ENCODE measurements around the gene IL34. TPM values are rescaled to one million over a fixed set of nuclear protein-coding genes. Genes with fewer than 3 reads are reported as not detected.

Gene IL34
- total RNA-seq, 2 experiments from 2014 or later, result 0.42 TPM; not detected in 1

GRCh38 chr16:70696355-70696754 lies 50.0 kb downstream of the IL34 start:
- DNase-seq, result no peak
- POLR2A ChIA-PET, result interaction anchor here (0.7 to 3.1 kb wide), 7 partner anchors 9 to 173 kb away, joined by 3 to 37 read pairs (median 4); partner anchors contain the start of gene COG4
- Mint-ChIP-seq H3K9me3 (no peaks in the 10 kb centered on the region), H3K27me3 (no peaks in the 10 kb centered on the region), H3K27ac (peak overlapping the region; percentile 93), H3K4me1 (peaks cover 21% of the 10 kb centered on the region), H3K36me3 (peaks cover 3% of the 10 kb centered on the region), H3K4me3 (peak overlapping the region; percentile 66)
- no peak for ATAC-seq (ENCODE audit: low read depth)

DNA sequence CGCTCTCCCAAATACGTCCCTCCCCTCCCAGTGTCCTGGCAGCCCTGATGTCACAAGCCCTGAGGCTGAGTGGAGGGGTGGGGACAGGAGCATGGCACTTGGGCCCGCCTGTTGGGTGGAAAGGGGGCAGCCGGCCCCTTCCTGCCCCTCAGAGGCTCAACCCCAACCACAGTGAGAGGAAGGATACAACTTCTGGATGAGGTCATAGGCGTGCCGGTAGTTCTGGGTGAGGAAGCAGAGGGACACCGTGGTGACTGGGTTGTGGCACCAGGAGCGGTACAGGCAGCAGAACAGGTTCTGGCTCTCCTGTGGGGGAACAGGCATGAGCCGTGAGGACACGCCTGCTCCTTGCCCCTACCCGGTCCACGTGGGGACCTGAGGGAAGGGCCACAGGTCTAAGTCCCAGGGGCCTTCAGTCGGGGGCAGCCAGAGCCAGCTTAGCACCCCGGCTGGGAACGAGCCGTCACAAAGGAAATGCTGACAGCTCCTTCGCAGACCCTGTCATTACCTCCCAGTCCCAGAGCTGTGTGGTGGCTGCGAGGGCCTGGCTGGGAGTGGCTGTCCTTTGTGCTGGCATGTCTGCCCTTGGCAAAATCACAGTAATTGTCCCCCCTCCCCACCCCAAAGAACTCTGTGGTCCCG lies 50.7 kb downstream of the IL34 start:
- peak; percentile 67 for DNase-seq
- no peaks in the 10 kb centered on the region for H3K9me3 Mint-ChIP-seq
- no peaks in the 10 kb centered on the region for H3K27me3 Mint-ChIP-seq
- POLR2A ChIA-PET, result interaction anchor here (1.1 to 3.1 kb wide), 5 partner anchors 10 to 174 kb away, joined by 3 to 37 read pairs (median 4); partner anchors contain the start of gene COG4
- peak overlapping the region; percentile 66 for H3K4me3 Mint-ChIP-seq
- peaks cover 21% of the 10 kb centered on the region for H3K4me1 Mint-ChIP-seq
- peak overlapping the region; percentile 93 for H3K27ac Mint-ChIP-seq
- peak; percentile 79 for ATAC-seq (ENCODE audit: low read depth)
- H3K36me3 Mint-ChIP-seq, result peaks cover 3% of the 10 kb centered on the region

DNA sequence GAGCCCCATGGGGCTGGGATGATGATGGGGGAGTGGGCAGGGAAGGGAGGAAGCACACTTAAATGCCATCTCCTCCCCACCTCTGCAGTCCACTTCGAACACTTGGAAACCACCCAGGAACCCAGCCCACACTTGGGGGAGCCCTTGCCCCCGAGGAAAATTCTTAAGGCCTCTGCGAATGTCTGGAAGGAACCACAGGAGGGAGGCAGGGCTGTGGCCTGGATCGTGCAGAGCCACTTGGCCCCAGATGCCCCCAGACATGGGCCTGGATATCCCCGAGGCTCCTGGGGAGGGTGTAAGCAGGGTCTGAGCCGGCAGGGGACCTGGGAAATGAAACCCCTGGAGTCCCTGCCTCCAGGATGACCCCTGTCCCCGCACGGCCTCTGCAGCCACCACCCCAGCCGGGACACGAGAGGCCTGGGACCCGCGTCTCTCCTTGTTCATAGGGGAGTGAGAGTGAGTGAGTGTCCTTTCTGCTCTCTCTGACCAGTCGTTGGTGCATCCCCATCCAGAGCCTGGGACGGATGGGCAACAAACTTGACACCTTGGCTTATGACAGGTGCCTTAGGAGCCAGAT lies 51.3 kb downstream of the IL34 start:
- H3K9me3 Mint-ChIP-seq, result no peaks in the 10 kb centered on the region
- POLR2A ChIA-PET, result interaction anchor here (3.1 kb wide), 1 partner anchor 40 kb away, joined by 37 read pairs; no protein-coding TSS in a partner anchor
- ATAC-seq (ENCODE audit: low read depth), result no peak
- no peaks in the 10 kb centered on the region for H3K27me3 Mint-ChIP-seq
- H3K4me1 Mint-ChIP-seq, result peaks cover 21% of the 10 kb centered on the region
- peak overlapping the region; percentile 93 for H3K27ac Mint-ChIP-seq
- H3K4me3 Mint-ChIP-seq, result peak overlapping the region; percentile 66
- no peak for DNase-seq
- H3K36me3 Mint-ChIP-seq, result peaks cover 3% of the 10 kb centered on the region

GRCh38 chr16:70698901-70699300 lies 52.5 kb downstream of the IL34 start:
- H3K4me1 Mint-ChIP-seq, result peaks cover 21% of the 10 kb centered on the region
- peaks cover 3% of the 10 kb centered on the region for H3K36me3 Mint-ChIP-seq
- POLR2A ChIA-PET, result no interaction called here
- H3K27ac Mint-ChIP-seq, result no peak overlapping the region
- ATAC-seq (ENCODE audit: low read depth), result no peak
- no peaks in the 10 kb centered on the region for H3K9me3 Mint-ChIP-seq
- H3K4me3 Mint-ChIP-seq, result no peak overlapping the region
- H3K27me3 Mint-ChIP-seq, result no peaks in the 10 kb centered on the region
- DNase-seq, result no peak

DNA sequence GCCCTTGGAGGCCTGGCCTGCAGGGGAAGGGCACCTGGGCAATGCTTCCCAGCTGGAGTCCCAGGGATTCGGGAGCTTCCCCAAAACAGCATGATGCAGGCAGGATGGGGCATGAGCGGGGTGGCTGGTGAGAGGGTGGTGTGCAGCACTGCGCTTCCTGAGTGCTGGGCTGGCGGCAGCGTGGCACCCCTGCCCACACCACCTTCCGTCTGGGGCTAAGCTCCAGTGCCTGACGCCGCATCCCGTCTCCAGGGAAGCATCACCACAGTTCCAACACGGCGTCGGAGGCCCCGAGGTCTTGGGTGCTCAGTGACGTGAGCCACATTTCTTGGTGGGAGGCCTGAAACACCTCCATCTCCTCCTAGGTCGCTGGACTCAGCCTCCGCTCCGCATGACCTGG lies 53.3 kb downstream of the IL34 start:
- DNase-seq (no peak), ATAC-seq (ENCODE audit: low read depth) (no peak)
- H3K27me3 Mint-ChIP-seq, result no peaks in the 10 kb centered on the region
- peaks cover 3% of the 10 kb centered on the region for H3K36me3 Mint-ChIP-seq
- H3K9me3 Mint-ChIP-seq, result no peaks in the 10 kb centered on the region
- no peak overlapping the region for H3K27ac Mint-ChIP-seq
- no peak overlapping the region for H3K4me3 Mint-ChIP-seq
- POLR2A ChIA-PET, result no interaction called here
- peaks cover 21% of the 10 kb centered on the region for H3K4me1 Mint-ChIP-seq

GRCh38 chr16:70700101-70701020 lies 54.0 kb downstream of the IL34 start:
- no peaks in the 10 kb centered on the region for H3K9me3 Mint-ChIP-seq
- peaks cover 3% of the 10 kb centered on the region for H3K36me3 Mint-ChIP-seq
- H3K4me3 Mint-ChIP-seq, result no peak overlapping the region
- peaks cover 19% of the 10 kb centered on the region for H3K4me1 Mint-ChIP-seq
- H3K27ac Mint-ChIP-seq, result no peak overlapping the region
- ATAC-seq (ENCODE audit: low read depth) (no peak), DNase-seq (no peak)
- no peaks in the 10 kb centered on the region for H3K27me3 Mint-ChIP-seq
- POLR2A ChIA-PET, result no interaction called here

- ATAC-seq (ENCODE audit: low read depth) (no peak), DNase-seq (no peak)
- H3K27ac Mint-ChIP-seq, result peak overlapping the region; percentile 54
- no peaks in the 10 kb centered on the region for H3K27me3 Mint-ChIP-seq
- H3K4me3 Mint-ChIP-seq, result no peak overlapping the region
- H3K4me1 Mint-ChIP-seq, result peaks cover 13% of the 10 kb centered on the region
- H3K36me3 Mint-ChIP-seq, result peaks cover 3% of the 10 kb centered on the region
- POLR2A ChIA-PET, result no interaction called here
- no peaks in the 10 kb centered on the region for H3K9me3 Mint-ChIP-seq
Measured at GRCh38 chr16:70701036-70701435, 54.7 kb downstream of the IL34 start.

DNA sequence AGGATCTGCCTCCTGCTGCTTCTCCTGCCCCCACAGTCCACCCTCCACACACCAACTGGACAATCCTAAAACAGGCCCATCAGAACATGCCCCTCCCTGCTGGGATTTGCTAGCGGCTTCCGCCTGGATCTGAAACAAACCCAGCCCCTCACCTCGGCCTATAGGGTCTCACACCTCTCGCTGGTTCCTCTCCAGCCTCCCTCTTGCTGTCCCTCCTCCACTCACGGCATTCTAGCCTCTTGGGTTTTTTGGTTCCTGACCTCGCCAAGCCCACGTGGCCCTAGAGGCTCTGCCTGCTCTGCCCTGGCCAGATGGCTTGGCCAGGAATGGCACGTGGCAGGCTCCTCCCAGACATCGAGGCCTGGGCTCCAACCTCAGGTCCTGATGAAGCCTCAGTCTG lies 55.2 kb downstream of the IL34 start:
- POLR2A ChIA-PET, result no interaction called here
- H3K27me3 Mint-ChIP-seq, result no peaks in the 10 kb centered on the region
- no peak overlapping the region for H3K4me3 Mint-ChIP-seq
- H3K9me3 Mint-ChIP-seq, result no peaks in the 10 kb centered on the region
- ATAC-seq (ENCODE audit: low read depth), result no peak
- H3K36me3 Mint-ChIP-seq, result peaks cover 3% of the 10 kb centered on the region
- peaks cover 7% of the 10 kb centered on the region for H3K4me1 Mint-ChIP-seq
- no peak for DNase-seq
- H3K27ac Mint-ChIP-seq, result peak overlapping the region; percentile 83

DNA sequence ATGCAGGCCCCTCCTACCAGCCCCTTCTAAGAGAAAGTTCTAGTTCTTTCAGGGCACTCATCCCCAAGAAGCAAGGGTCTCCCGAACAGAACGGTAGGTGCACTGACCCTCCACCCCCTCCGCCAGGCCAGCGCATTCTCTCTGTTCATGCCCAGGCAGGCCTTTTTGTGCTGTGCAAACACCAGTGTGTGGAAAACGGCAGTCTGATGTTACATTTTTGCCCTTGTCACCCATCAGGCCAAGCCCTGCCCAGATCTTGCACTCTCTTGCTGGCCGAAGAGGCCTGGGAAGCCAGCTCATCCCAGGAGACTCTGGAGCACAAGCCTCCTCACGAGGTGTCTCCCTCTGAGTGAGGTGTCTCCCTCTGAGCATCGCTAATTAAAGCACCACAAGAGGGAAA lies 55.6 kb downstream of the IL34 start:
- DNase-seq (no peak), ATAC-seq (ENCODE audit: low read depth) (no peak)
- peaks cover 3% of the 10 kb centered on the region for H3K4me1 Mint-ChIP-seq
- H3K27me3 Mint-ChIP-seq, result no peaks in the 10 kb centered on the region
- H3K27ac Mint-ChIP-seq, result peak overlapping the region; percentile 83
- H3K9me3 Mint-ChIP-seq, result no peaks in the 10 kb centered on the region
- POLR2A ChIA-PET, result no interaction called here
- H3K36me3 Mint-ChIP-seq, result peaks cover 3% of the 10 kb centered on the region
- no peak overlapping the region for H3K4me3 Mint-ChIP-seq

DNA sequence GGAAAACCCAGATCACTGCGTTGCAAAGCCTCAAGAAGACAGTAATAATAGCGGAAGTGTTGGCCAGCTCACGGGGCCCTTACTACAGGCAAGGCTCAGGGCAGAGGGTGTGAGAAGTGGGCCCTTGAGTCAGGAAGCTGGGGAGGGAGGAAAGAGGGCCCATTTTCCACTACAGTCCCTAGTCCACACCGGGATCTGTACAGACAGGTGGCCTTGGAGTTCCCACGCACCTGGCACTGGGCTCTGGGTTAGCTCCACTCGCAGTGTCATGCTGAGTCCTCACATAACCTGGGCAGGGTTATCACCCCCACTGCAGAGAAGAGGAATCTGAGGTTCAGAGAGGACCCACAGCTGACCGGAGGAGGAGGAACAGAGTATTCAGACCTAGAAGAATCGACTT lies 56.3 kb downstream of the IL34 start:
- no peaks in the 10 kb centered on the region for H3K9me3 Mint-ChIP-seq
- POLR2A ChIA-PET, result no interaction called here
- H3K4me1 Mint-ChIP-seq, result peaks cover 2% of the 10 kb centered on the region
- no peak for ATAC-seq (ENCODE audit: low read depth)
- peaks cover 3% of the 10 kb centered on the region for H3K36me3 Mint-ChIP-seq
- no peak overlapping the region for H3K27ac Mint-ChIP-seq
- DNase-seq, result no peak
- no peaks in the 10 kb centered on the region for H3K27me3 Mint-ChIP-seq
- no peak overlapping the region for H3K4me3 Mint-ChIP-seq

DNA sequence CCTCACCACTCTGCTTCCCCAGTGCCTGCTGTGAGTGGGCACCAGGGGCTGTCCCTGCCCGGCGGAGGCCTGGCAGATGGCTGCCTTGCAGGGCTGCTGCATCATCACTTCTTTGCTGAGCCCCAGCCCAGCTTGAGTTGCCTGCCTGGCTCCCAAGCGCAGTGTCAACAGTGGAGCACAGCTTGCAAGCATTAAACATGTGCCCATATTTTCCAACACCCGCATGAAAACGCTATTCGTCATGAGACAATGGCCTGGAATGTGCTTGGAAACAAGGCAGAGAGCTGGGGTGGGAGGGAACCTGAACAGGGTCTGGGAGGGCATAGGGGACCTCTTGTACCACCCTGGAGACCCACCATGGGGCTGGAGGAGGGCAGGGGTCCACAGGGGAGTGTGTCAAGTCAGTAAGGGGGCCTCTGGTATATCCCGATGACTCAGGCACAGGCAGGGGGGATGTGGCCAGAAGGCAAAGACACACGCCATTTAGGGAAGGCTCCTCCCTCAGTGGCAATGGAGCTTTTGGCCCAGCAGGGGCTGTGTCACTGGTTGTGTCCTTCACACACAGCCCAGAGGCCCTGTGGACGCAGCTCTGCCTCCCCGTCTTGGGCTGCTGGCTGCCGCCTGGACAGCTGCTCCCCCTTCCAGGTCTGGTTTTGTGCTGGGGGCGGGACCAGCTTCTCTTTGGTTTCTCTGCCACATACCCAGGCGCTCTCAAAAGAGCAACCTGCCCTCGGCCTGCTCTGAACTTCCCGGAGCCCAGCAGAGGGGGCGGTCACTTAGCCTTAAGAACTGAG lies 56.9 kb downstream of the IL34 start:
- DNase-seq (no peak), ATAC-seq (ENCODE audit: low read depth) (peak; percentile 22)
- Mint-ChIP-seq H3K9me3 (no peaks in the 10 kb centered on the region), H3K36me3 (peaks cover 5% of the 10 kb centered on the region), H3K4me3 (no peak overlapping the region), H3K27ac (no peak overlapping the region), H3K27me3 (no peaks in the 10 kb centered on the region), H3K4me1 (no peaks in the 10 kb centered on the region)
- POLR2A ChIA-PET, result no interaction called here

DNA sequence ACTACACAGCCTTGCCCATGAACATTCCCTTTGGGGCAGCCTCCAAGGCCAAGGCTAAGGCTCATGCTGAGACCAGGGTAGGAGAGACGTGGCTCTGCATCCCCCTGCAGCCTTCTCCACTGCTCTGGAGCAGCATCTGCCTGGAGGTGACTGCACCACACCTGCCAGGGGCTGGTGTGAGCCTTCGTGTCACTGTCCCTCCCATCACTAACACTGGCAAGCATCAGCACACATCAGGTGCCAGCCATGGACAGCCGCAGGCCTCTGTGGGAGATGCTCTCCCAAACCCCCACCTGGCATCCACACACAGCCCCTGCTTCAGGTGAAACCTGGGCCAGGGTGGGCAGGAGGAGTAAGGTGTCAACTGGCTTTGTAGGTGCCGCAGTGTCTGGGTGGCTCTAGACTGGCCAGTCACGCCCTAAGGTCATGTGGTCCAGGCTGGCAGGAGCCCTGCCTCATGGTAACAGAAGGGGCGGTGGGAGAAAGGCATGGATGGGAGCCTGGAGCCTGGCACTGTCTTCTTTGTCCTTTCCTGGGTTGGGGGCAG lies 57.5 kb downstream of the IL34 start:
- no peak for ATAC-seq (ENCODE audit: low read depth)
- no peak for DNase-seq
- no peaks in the 10 kb centered on the region for H3K27me3 Mint-ChIP-seq
- H3K9me3 Mint-ChIP-seq, result no peaks in the 10 kb centered on the region
- peaks cover 2% of the 10 kb centered on the region for H3K4me1 Mint-ChIP-seq
- H3K4me3 Mint-ChIP-seq, result no peak overlapping the region
- no peak overlapping the region for H3K27ac Mint-ChIP-seq
- peaks cover 4% of the 10 kb centered on the region for H3K36me3 Mint-ChIP-seq
- POLR2A ChIA-PET, result no interaction called here

GRCh38 chr16:70704586-70704985 lies 58.2 kb downstream of the IL34 start:
- POLR2A ChIA-PET, result no interaction called here
- peaks cover 1% of the 10 kb centered on the region for H3K36me3 Mint-ChIP-seq
- ATAC-seq (ENCODE audit: low read depth), result no peak
- H3K4me1 Mint-ChIP-seq, result peaks cover 2% of the 10 kb centered on the region
- H3K4me3 Mint-ChIP-seq, result no peak overlapping the region
- H3K27ac Mint-ChIP-seq, result no peak overlapping the region
- H3K27me3 Mint-ChIP-seq, result no peaks in the 10 kb centered on the region
- DNase-seq, result no peak
- no peaks in the 10 kb centered on the region for H3K9me3 Mint-ChIP-seq

Measured in activated naive CD8-positive, alpha-beta T cell treated with anti-CD3 and anti-CD28 coated beads, Interleukin-2, amount 10 ng/mL, durations not matched to agents 7 days and 5 days (primary cell).